PC-3 (cell line): ENCODE measurements around the gene COL25A1. TPM values are rescaled to one million over a fixed set of nuclear protein-coding genes. Genes with fewer than 3 reads are reported as not detected.

Experiments used
- ATAC-seq: fragments of 200-7000 bp; cut with Tn5 transposase; 2 replicates; pipeline ENCODE4 v1.9.1; 2020; ENCODE audit warnings: mild to moderate bottlenecking, moderate library complexity
- BruUV-seq: library from RNA; stranded (reverse); fragments of 400-500 nt; replicated peaks from 2 replicates; lab custom pipeline; 2021; lab: Mats Ljungman, UMichigan
- CTCF ChIA-PET: fragments of 300-600 bp; sonication (Branson Sonifier 250); formaldehyde crosslinking; loops from one replicate; lab custom pipeline; 2022; ENCODE audit warnings: antibody characterized with exemption; lab: Charles Lee
- POLR2A ChIA-PET: fragments of 300-600 bp; sonication (Branson Sonifier 250); formaldehyde crosslinking; loops from one replicate; lab custom pipeline; 2022; ENCODE audit warnings: antibody characterized with exemption; ENCODE audit not compliant: unreplicated experiment; lab: Charles Lee
- DNase-seq: peaks from one replicate; pipeline ENCODE4 v3.0.0-alpha.2; 2015
- H2AFZ ChIP-seq: fragments of 300-600 bp; sonication (generic); 2 replicates; pipeline ENCODE4 v1.6.0; 2016; ENCODE audit warnings: antibody characterized with exemption, low read length
- H3F3A ChIP-seq: fragments of 300-600 bp; sonication (generic); one replicate; pipeline ENCODE4 v1.6.0; 2017; ENCODE audit warnings: antibody characterized with exemption, low read length, control low read depth, mild to moderate bottlenecking; ENCODE audit not compliant: unreplicated experiment
- H3K27ac ChIP-seq: fragments of 300-600 bp; sonication (generic); 2 replicates; pipeline ENCODE4 v1.5.1; 2016; ENCODE audit warnings: mild to moderate bottlenecking, low read length
- H3K27me3 ChIP-seq: fragments of 300-600 bp; sonication (generic); 2 replicates; pipeline ENCODE4 v1.6.1; 2016; ENCODE audit warnings: low read length, mixed read lengths
- H3K36me3 ChIP-seq: fragments of 300-600 bp; sonication (generic); 2 replicates; pipeline ENCODE4 v1.6.1; 2016; ENCODE audit warnings: low read depth, mixed run types, low read length, mixed read lengths
- H3K4me1 ChIP-seq: fragments of 300-600 bp; sonication (generic); 2 replicates; pipeline ENCODE4 v1.5.1; 2016; ENCODE audit warnings: low read length; ENCODE audit not compliant: insufficient read depth
- H3K4me2 ChIP-seq: fragments of 300-600 bp; sonication (generic); 2 replicates; pipeline ENCODE4 v1.6.0; 2016; ENCODE audit warnings: low read length
- H3K4me3 ChIP-seq: fragments of 300-600 bp; sonication (generic); 2 replicates; pipeline ENCODE4 v1.5.1; 2016; ENCODE audit warnings: mild to moderate bottlenecking, low read length, mixed read lengths
- H3K79me2 ChIP-seq: fragments of 300-600 bp; sonication (generic); 2 replicates; pipeline ENCODE4 v1.6.1; 2017; ENCODE audit warnings: low read length, mixed read lengths
- H3K9ac ChIP-seq: fragments of 300-600 bp; sonication (generic); 2 replicates; pipeline ENCODE4 v1.6.0; 2016; ENCODE audit warnings: mild to moderate bottlenecking, low read length
- H3K9me2 ChIP-seq: fragments of 300-600 bp; sonication (generic); replicated peaks from 2 replicates; pipeline ENCODE4 v1.6.1; 2016; ENCODE audit warnings: mixed run types, low read length, mixed read lengths
- H3K9me3 ChIP-seq: fragments of 300-600 bp; sonication (generic); 2 replicates; pipeline ENCODE4 v1.6.1; 2016; ENCODE audit warnings: low read length, mixed read lengths
- H4K20me1 ChIP-seq: fragments of 300-600 bp; sonication (generic); 2 replicates; pipeline ENCODE4 v1.6.1; 2016; ENCODE audit warnings: low read length, mixed read lengths
- CTCF ChIP-seq: fragments of 300-600 bp; sonication (generic); conservative IDR thresholded peaks from 2 replicates; pipeline ENCODE4 v1.5.1; 2017; ENCODE audit warnings: antibody characterized with exemption, low read depth, mild to moderate bottlenecking, low read length
- EZH2 ChIP-seq: fragments of 300-600 bp; sonication (generic); IDR thresholded peaks from one replicate; pipeline ENCODE4 v1.6.1; 2017; ENCODE audit warnings: antibody characterized with exemption, mild to moderate bottlenecking, low read length; ENCODE audit not compliant: unreplicated experiment
- EZH2phosphoT487 ChIP-seq: fragments of 300-600 bp; sonication (generic); IDR thresholded peaks from 2 replicates; pipeline ENCODE4 v1.6.1; 2018; ENCODE audit warnings: mild to moderate bottlenecking, antibody characterized with exemption, low read length, borderline replicate concordance
- intact Hi-C: fragments of 100-400 bp; cut with micrococcal nuclease; formaldehyde crosslinking; loops from 2 replicates; pipeline ENCODE4 v1.9.0; 2023
- total RNA-seq: library from RNA; depleted of rRNA; stranded (reverse); fragments of >200 nt; gene quantifications from 2 replicates; pipeline ENCODE4 v1.2.3, GENCODE V29; 2014

The COL25A1 gene
- total RNA-seq, 1 experiment from 2014 or later: not detected

GRCh38 chr4:109020861-109021260 is 281.6 kb downstream of the COL25A1 start:
- ChIA-PET CTCF (no interaction called here), POLR2A (no interaction called here)
- ATAC-seq (no peak), DNase-seq (no peak)
- H3K79me2 ChIP-seq: no peaks in the 10 kb centered on the region
- H3K27ac ChIP-seq: no peak overlapping the region
- H3K4me3 ChIP-seq: no peak overlapping the region
- TF ChIP-seq EZH2: no peak
- TF ChIP-seq EZH2phosphoT487: no peak
- TF ChIP-seq CTCF: no peak
- intact Hi-C loops: no loop called here
- H3K9ac ChIP-seq: no peak overlapping the region
- H3K9me2 ChIP-seq: no peaks in the 10 kb centered on the region
- H3K27me3 ChIP-seq: no peaks in the 10 kb centered on the region
- no peaks in the 10 kb centered on the region for H3K4me1 ChIP-seq
- no TSS peak for BruUV-seq
- no peaks in the 10 kb centered on the region for H3K9me3 ChIP-seq
- H3K4me2 ChIP-seq: no peak overlapping the region
- H2AFZ ChIP-seq: no peak overlapping the region
- no peaks in the 10 kb centered on the region for H3K36me3 ChIP-seq
- no peaks in the 10 kb centered on the region for H4K20me1 ChIP-seq
- H3F3A ChIP-seq: no peaks in the 10 kb centered on the region

- no peak for ATAC-seq
- H3K27me3 ChIP-seq: no peaks in the 10 kb centered on the region
- POLR2A ChIA-PET: no interaction called here
- intact Hi-C loops: no loop called here
- no peak overlapping the region for H3K4me3 ChIP-seq
- no peak overlapping the region for H3K9ac ChIP-seq
- no peaks in the 10 kb centered on the region for H3K9me3 ChIP-seq
- H3K9me2 ChIP-seq: no peaks in the 10 kb centered on the region
- no peaks in the 10 kb centered on the region for H4K20me1 ChIP-seq
- no peak overlapping the region for H3K27ac ChIP-seq
- no peak overlapping the region for H2AFZ ChIP-seq
- no peaks in the 10 kb centered on the region for H3K79me2 ChIP-seq
- no peak overlapping the region for H3K4me2 ChIP-seq
- no peaks in the 10 kb centered on the region for H3K36me3 ChIP-seq
- DNase-seq: no peak
- no peaks in the 10 kb centered on the region for H3K4me1 ChIP-seq
- no TSS peak for BruUV-seq
- no peak for TF ChIP-seq EZH2phosphoT487
- no peak for TF ChIP-seq EZH2
- no peak for TF ChIP-seq CTCF
- CTCF ChIA-PET: no interaction called here
- H3F3A ChIP-seq: no peaks in the 10 kb centered on the region
Observed at GRCh38 chr4:109016200-109016599, 286.3 kb downstream of the COL25A1 start.

- no peak for ATAC-seq
- Histone ChIP-seq H4K20me1 (no peaks in the 10 kb centered on the region), H3K9me2 (no peaks in the 10 kb centered on the region), H3K4me1 (no peaks in the 10 kb centered on the region), H3K27me3 (no peaks in the 10 kb centered on the region), H3K4me2 (no peak overlapping the region), H3K9me3 (no peaks in the 10 kb centered on the region), H3K4me3 (no peak overlapping the region), H3F3A (no peaks in the 10 kb centered on the region), H3K27ac (no peak overlapping the region), H3K79me2 (no peaks in the 10 kb centered on the region), H2AFZ (no peak overlapping the region), H3K9ac (no peak overlapping the region), H3K36me3 (no peaks in the 10 kb centered on the region)
- BruUV-seq: no TSS peak
- intact Hi-C loops: no loop called here
- POLR2A ChIA-PET: no interaction called here
- no peak for TF ChIP-seq CTCF
- TF ChIP-seq EZH2: no peak
- TF ChIP-seq EZH2phosphoT487: no peak
- CTCF ChIA-PET: no interaction called here
- DNase-seq: no peak
Observed at GRCh38 chr4:109015413-109015810, 287.0 kb downstream of the COL25A1 start.
